Nephron (organoid): ENCODE measurements around the gene PFKP.

Source experiments
- H3K27ac Mint-ChIP-seq, 3 experiments: 2 replicates each; pipeline ENCODE4 v1.8.0; 2020; ENCODE audit warnings: mixed read lengths in 3 of 3, mild to moderate bottlenecking in 2 of 3, moderate library complexity in 1 of 3
- H3K27me3 Mint-ChIP-seq: 2 replicates; pipeline ENCODE4 v1.8.0; 2021; ENCODE audit warnings: low read depth, mild to moderate bottlenecking, moderate library complexity, mixed read lengths
- H3K36me3 Mint-ChIP-seq: 2 replicates; pipeline ENCODE4 v1.8.0; 2020; ENCODE audit warnings: low read depth, mixed read lengths
- H3K4me1 Mint-ChIP-seq: 2 replicates; pipeline ENCODE4 v1.8.0; 2020; ENCODE audit warnings: mixed read lengths
- H3K4me3 Mint-ChIP-seq, 3 experiments: 2 replicates each; pipeline ENCODE4 v1.8.0; 2020; ENCODE audit warnings: mild to moderate bottlenecking in 3 of 3, mixed read lengths in 3 of 3, moderate library complexity in 2 of 3
- H3K9me3 Mint-ChIP-seq: 2 replicates; pipeline ENCODE4 v1.8.0; 2020; ENCODE audit warnings: mixed read lengths
- CTCF ChIP-seq, 3 experiments: fragments of 200-600 bp; sonication (generic); IDR thresholded peaks; one replicate each; pipeline ENCODE4 v1.5.0; 2021; ENCODE audit warnings: antibody characterized with exemption in 3 of 3; ENCODE audit not compliant: unreplicated experiment in 3 of 3

PFKP gene

GRCh38 chr10:3111621-3112163 is 44.3 kb downstream of the PFKP start:
- no peaks in the 10 kb centered on the region for H3K9me3 Mint-ChIP-seq
- H3K27me3 Mint-ChIP-seq, result no peaks in the 10 kb centered on the region
- peaks cover 8% of the 10 kb centered on the region for H3K36me3 Mint-ChIP-seq
- no peak overlapping the region for H3K4me3 Mint-ChIP-seq
- peak overlapping the region; percentile 0 to 25 (median 20) for H3K27ac Mint-ChIP-seq
- TF ChIP-seq CTCF (IDR thresholded peaks at IDR 0.05; ENCODE audit: unreplicated experiment in 3 of 3), result no peak
- H3K4me1 Mint-ChIP-seq, result peaks cover 13% of the 10 kb centered on the region

- no peaks in the 10 kb centered on the region for H3K9me3 Mint-ChIP-seq
- peaks cover 8% of the 10 kb centered on the region for H3K36me3 Mint-ChIP-seq
- H3K27me3 Mint-ChIP-seq, result no peaks in the 10 kb centered on the region
- TF ChIP-seq CTCF (IDR thresholded peaks at IDR 0.05; ENCODE audit: unreplicated experiment in 3 of 3), result no peak
- no peak overlapping the region for H3K4me3 Mint-ChIP-seq
- peaks cover 13% of the 10 kb centered on the region for H3K4me1 Mint-ChIP-seq
- H3K27ac Mint-ChIP-seq, result no peak overlapping the region
Measured at GRCh38 chr10:3113343-3113720, 46.0 kb downstream of the PFKP start.

- Mint-ChIP-seq H3K4me1 (peaks cover 11% of the 10 kb centered on the region), H3K27me3 (no peaks in the 10 kb centered on the region), H3K27ac (no peak overlapping the region), H3K36me3 (peaks cover 15% of the 10 kb centered on the region), H3K4me3 (no peak overlapping the region), H3K9me3 (no peaks in the 10 kb centered on the region)
- TF ChIP-seq CTCF (IDR thresholded peaks at IDR 0.05; ENCODE audit: unreplicated experiment in 3 of 3), result no peak
Measured at GRCh38 chr10:3115685-3116084, 48.3 kb downstream of the PFKP start.

GRCh38 chr10:3116508-3117100 is 49.3 kb downstream of the PFKP start:
- no peak overlapping the region for H3K4me3 Mint-ChIP-seq
- H3K27ac Mint-ChIP-seq, result no peak overlapping the region
- peaks cover 3% of the 10 kb centered on the region for H3K4me1 Mint-ChIP-seq
- H3K36me3 Mint-ChIP-seq, result peaks cover 18% of the 10 kb centered on the region
- H3K27me3 Mint-ChIP-seq, result no peaks in the 10 kb centered on the region
- no peaks in the 10 kb centered on the region for H3K9me3 Mint-ChIP-seq
- TF ChIP-seq CTCF (IDR thresholded peaks at IDR 0.05; ENCODE audit: unreplicated experiment in 3 of 3), result no peak

- H3K27me3 Mint-ChIP-seq, result peaks cover 2% of the 10 kb centered on the region
- no peak for TF ChIP-seq CTCF (IDR thresholded peaks at IDR 0.05; ENCODE audit: unreplicated experiment in 3 of 3)
- no peak overlapping the region for H3K27ac Mint-ChIP-seq
- no peak overlapping the region for H3K4me3 Mint-ChIP-seq
- H3K9me3 Mint-ChIP-seq, result no peaks in the 10 kb centered on the region
- H3K4me1 Mint-ChIP-seq, result no peaks in the 10 kb centered on the region
- peaks cover 15% of the 10 kb centered on the region for H3K36me3 Mint-ChIP-seq
Measured at GRCh38 chr10:3117486-3117885, 50.1 kb downstream of the PFKP start.

- Mint-ChIP-seq H3K36me3 (peaks cover 15% of the 10 kb centered on the region), H3K4me1 (no peaks in the 10 kb centered on the region), H3K9me3 (no peaks in the 10 kb centered on the region), H3K4me3 (no peak overlapping the region), H3K27ac (no peak overlapping the region), H3K27me3 (peaks cover 3% of the 10 kb centered on the region)
- no peak for TF ChIP-seq CTCF (IDR thresholded peaks at IDR 0.05; ENCODE audit: unreplicated experiment in 3 of 3)
Measured at GRCh38 chr10:3118641-3119091, 51.3 kb downstream of the PFKP start.
